Muscle layer of colon (tissue), 2 donors: ENCODE measurements around the gene PDE1A.
"Not testable (repeated sequence)": the region's sequence is repeated elsewhere in the genome, so short reads cannot be mapped to it uniquely, and the experiment has no call there.

Experiments used
- H3K27ac ChIP-seq: one replicate; pipeline ENCODE4 v1.7.0; 2013; ENCODE audit warnings: low read depth, mild to moderate bottlenecking, low read length, moderate library complexity
- H3K27me3 ChIP-seq, 2 donors: one replicate each; pipeline ENCODE4 v1.7.0; 2013; ENCODE audit warnings: low read length in 2 of 2, mild to moderate bottlenecking in 2 of 2; ENCODE audit not compliant: insufficient read depth in 2 of 2, control insufficient read depth in 1 of 2
- H3K36me3 ChIP-seq: one replicate; pipeline ENCODE4 v1.7.0; 2013; ENCODE audit warnings: mild to moderate bottlenecking, low read length; ENCODE audit not compliant: insufficient read depth
- H3K4me1 ChIP-seq: one replicate; pipeline ENCODE4 v1.7.0; 2013; ENCODE audit warnings: mild to moderate bottlenecking, low read length; ENCODE audit not compliant: insufficient read depth
- H3K4me3 ChIP-seq, 2 donors: one replicate each; pipeline ENCODE4 v1.7.0; 2013; ENCODE audit warnings: low read length in 2 of 2, low read depth in 1 of 2, mild to moderate bottlenecking in 1 of 2, moderate library complexity in 1 of 2
- H3K9ac ChIP-seq: one replicate; pipeline ENCODE4 v1.7.0; 2013; ENCODE audit warnings: low read length
- H3K9me3 ChIP-seq: one replicate; pipeline ENCODE4 v1.7.0; 2013; ENCODE audit warnings: mild to moderate bottlenecking, low read length
- donor health status: abdominal sarcoma.
- donor health status: Adenocarcinoma of cecum.

The PDE1A gene

GRCh38 chr2:182406221-182406620 is 20.6 kb downstream of the PDE1A start:
- Histone ChIP-seq H3K9ac (no peak overlapping the region), H3K36me3 (no peaks in the 10 kb centered on the region), H3K4me3 (no peak overlapping the region), H3K27ac (no peak overlapping the region), H3K9me3 (no peaks in the 10 kb centered on the region), H3K4me1 (no peaks in the 10 kb centered on the region), H3K27me3 (no peaks in the 10 kb centered on the region)

- Histone ChIP-seq H3K36me3 (no peaks in the 10 kb centered on the region), H3K27ac (no peak overlapping the region), H3K9ac (no peak overlapping the region), H3K4me1 (no peaks in the 10 kb centered on the region), H3K4me3 (no peak overlapping the region), H3K27me3 (no peaks in the 10 kb centered on the region), H3K9me3 (no peaks in the 10 kb centered on the region)
These were observed 21.8 kb downstream of the PDE1A start for GRCh38 chr2:182404975-182405561.

- Histone ChIP-seq H3K27ac (no peak overlapping the region), H3K4me3 (no peak overlapping the region), H3K4me1 (no peaks in the 10 kb centered on the region), H3K27me3 (no peaks in the 10 kb centered on the region), H3K9ac (no peak overlapping the region), H3K9me3 (no peaks in the 10 kb centered on the region), H3K36me3 (no peaks in the 10 kb centered on the region)
These were observed 22.7 kb downstream of the PDE1A start for GRCh38 chr2:182404092-182404491.

- Histone ChIP-seq H3K27ac (no peak overlapping the region), H3K9ac (no peak overlapping the region), H3K4me1 (no peaks in the 10 kb centered on the region), H3K9me3 (no peaks in the 10 kb centered on the region), H3K27me3 (no peaks in the 10 kb centered on the region), H3K4me3 (no peak overlapping the region), H3K36me3 (no peaks in the 10 kb centered on the region)
These were observed 33.5 kb downstream of the PDE1A start for GRCh38 chr2:182393270-182393760.

GRCh38 chr2:182391443-182391842 is 35.4 kb downstream of the PDE1A start:
- Histone ChIP-seq H3K27me3 (no peaks in the 10 kb centered on the region), H3K9ac (no peak overlapping the region), H3K9me3 (no peaks in the 10 kb centered on the region), H3K4me3 (no peak overlapping the region), H3K27ac (no peak overlapping the region), H3K36me3 (no peaks in the 10 kb centered on the region), H3K4me1 (no peaks in the 10 kb centered on the region)

GRCh38 chr2:182386267-182386880 is 40.5 kb downstream of the PDE1A start:
- H3K9ac ChIP-seq, H3K36me3 ChIP-seq, H3K27me3 ChIP-seq, H3K4me3 ChIP-seq, H3K27ac ChIP-seq, H3K4me1 ChIP-seq, H3K9me3 ChIP-seq: not testable (repeated sequence)

- H3K4me3 ChIP-seq, result no peak overlapping the region
- H3K9ac ChIP-seq, result no peak overlapping the region
- no peaks in the 10 kb centered on the region for H3K9me3 ChIP-seq
- no peaks in the 10 kb centered on the region for H3K4me1 ChIP-seq
- H3K27me3 ChIP-seq, result no peaks in the 10 kb centered on the region
- H3K27ac ChIP-seq, result no peak overlapping the region
- H3K36me3 ChIP-seq, result no peaks in the 10 kb centered on the region
These were observed 42.0 kb downstream of the PDE1A start for GRCh38 chr2:182384860-182385259.

- Histone ChIP-seq H3K4me3 (no peak overlapping the region), H3K36me3 (no peaks in the 10 kb centered on the region), H3K9me3 (no peaks in the 10 kb centered on the region), H3K4me1 (peaks cover 11% of the 10 kb centered on the region), H3K9ac (no peak overlapping the region), H3K27me3 (no peaks in the 10 kb centered on the region), H3K27ac (no peak overlapping the region)
These were observed 45.6 kb downstream of the PDE1A start for GRCh38 chr2:182381225-182381624.

- H3K27ac ChIP-seq, result no peak overlapping the region
- no peaks in the 10 kb centered on the region for H3K36me3 ChIP-seq
- H3K4me1 ChIP-seq, result peaks cover 11% of the 10 kb centered on the region
- H3K9me3 ChIP-seq, result no peaks in the 10 kb centered on the region
- no peak overlapping the region for H3K9ac ChIP-seq
- H3K27me3 ChIP-seq, result no peaks in the 10 kb centered on the region
- H3K4me3 ChIP-seq, result no peak overlapping the region
These were observed 47.6 kb downstream of the PDE1A start for GRCh38 chr2:182379241-182379640.

- Histone ChIP-seq H3K4me1 (peaks cover 11% of the 10 kb centered on the region), H3K9ac (no peak overlapping the region), H3K27me3 (no peaks in the 10 kb centered on the region), H3K9me3 (no peaks in the 10 kb centered on the region), H3K27ac (no peak overlapping the region), H3K36me3 (no peaks in the 10 kb centered on the region), H3K4me3 (no peak overlapping the region)
These were observed 48.1 kb downstream of the PDE1A start for GRCh38 chr2:182378759-182379158.

GRCh38 chr2:182377467-182377866 is 49.4 kb downstream of the PDE1A start:
- H3K27ac ChIP-seq, result no peak overlapping the region
- H3K27me3 ChIP-seq, result no peaks in the 10 kb centered on the region
- peaks cover 19% of the 10 kb centered on the region for H3K4me1 ChIP-seq
- no peaks in the 10 kb centered on the region for H3K9me3 ChIP-seq
- H3K4me3 ChIP-seq, result no peak overlapping the region
- H3K9ac ChIP-seq, result no peak overlapping the region
- H3K36me3 ChIP-seq, result no peaks in the 10 kb centered on the region

- no peak overlapping the region for H3K9ac ChIP-seq
- no peaks in the 10 kb centered on the region for H3K27me3 ChIP-seq
- no peak overlapping the region for H3K27ac ChIP-seq
- H3K36me3 ChIP-seq, result no peaks in the 10 kb centered on the region
- no peaks in the 10 kb centered on the region for H3K9me3 ChIP-seq
- no peak overlapping the region for H3K4me3 ChIP-seq
- H3K4me1 ChIP-seq, result peaks cover 22% of the 10 kb centered on the region
These were observed 51.0 kb downstream of the PDE1A start for GRCh38 chr2:182375862-182376261.
